ENCODE measurements around the gene HJV.
"Not testable (repeated sequence)": the region's sequence is repeated elsewhere in the genome, so short reads cannot be mapped to it uniquely, and the experiment has no call there.

GRCh38 chr1:146025787-146026495 is 4.4 kb upstream of the HJV start:
- TF ChIP-seq CTCF, POLR2AphosphoS5, POLR2A, EP300 (IDR thresholded peaks at IDR 0.05): not testable (repeated sequence)
